HepG2 (cell line): Measurements from ENCODE around the gene ALKBH5. TPM values are rescaled to one million over a fixed set of nuclear protein-coding genes. Genes with fewer than 3 reads are reported as not detected.
A peak's percentile ranks its signal among the peaks of the same experiment; 100 is the strongest.

Experiments used
- BRF2 ChIP-seq: sonication (generic); formaldehyde crosslinking; IDR thresholded peaks from 2 replicates; pipeline ENCODE4 v1.8.1; 2022; ENCODE audit warnings: mild to moderate bottlenecking, missing genetic modification reagents
- DR1 ChIP-seq: sonication (generic); formaldehyde crosslinking; IDR thresholded peaks from 2 replicates; pipeline ENCODE4 v1.8.0; 2021; ENCODE audit warnings: mild to moderate bottlenecking, missing genetic modification reagents, inconsistent platforms
- FOXA1 ChIP-seq, 2 experiments: fragments of 450-650 bp in 1 of 2; sonication (generic) in 1 of 2; formaldehyde crosslinking in 1 of 2; IDR thresholded peaks; 2 replicates each; pipeline versions ENCODE4 v1.4.0 to v1.6.1; 2016 to 2020; ENCODE audit warnings: missing genetic modification reagents in 1 of 2
- HES4 ChIP-seq: sonication (generic); formaldehyde crosslinking; IDR thresholded peaks from 2 replicates; pipeline ENCODE4 v1.9.0; 2021; ENCODE audit warnings: mild to moderate bottlenecking, missing genetic modification reagents, borderline replicate concordance
- HMGXB4 ChIP-seq, 2 experiments: sonication (generic) in 1 of 2; formaldehyde crosslinking in 1 of 2; IDR thresholded peaks; 2 replicates each; pipeline versions ENCODE4 v1.4.0 to v1.6.1; 2018 to 2020; ENCODE audit warnings: missing genetic modification reagents in 2 of 2, borderline replicate concordance in 1 of 2, low read depth in 1 of 2, mild to moderate bottlenecking in 1 of 2, missing biosample characterization in 1 of 2
- NCOA1 ChIP-seq: sonication (generic); formaldehyde crosslinking; IDR thresholded peaks from 2 replicates; pipeline ENCODE4 v1.9.0; 2021; ENCODE audit warnings: missing genetic modification reagents
- RAD51 ChIP-seq: fragments of 450-650 bp; IDR thresholded peaks from 2 replicates; pipeline ENCODE4 v1.6.1; 2016; ENCODE audit warnings: borderline replicate concordance
- RBFOX2 ChIP-seq: fragments of 200-400 bp; formaldehyde crosslinking; IDR thresholded peaks from 2 replicates; pipeline ENCODE4 v1.6.1; 2017; ENCODE audit warnings: low read depth, mild to moderate bottlenecking, low read length
- SRF ChIP-seq: IDR thresholded peaks from 2 replicates; pipeline ENCODE4 v1.6.1; 2011; ENCODE audit warnings: mild to moderate bottlenecking, low read depth, low read length, moderate library complexity
- SRSF1 ChIP-seq: fragments of 200-400 bp; formaldehyde crosslinking; optimal IDR thresholded peaks from 2 replicates; pipeline ENCODE3; 2017; ENCODE audit warnings: mild to moderate bottlenecking, low read depth, low read length, moderate library complexity
- SRSF4 ChIP-seq: fragments of 200-400 bp; formaldehyde crosslinking; IDR thresholded peaks from one replicate; pipeline ENCODE4 v1.6.1; 2018; ENCODE audit warnings: mild to moderate bottlenecking, low read depth, low read length, moderate library complexity; ENCODE audit not compliant: poor library complexity, severe bottlenecking
- TGIF2 ChIP-seq: IDR thresholded peaks from 2 replicates; pipeline ENCODE4 v1.6.1; 2016; ENCODE audit warnings: control low read depth, missing compliant biosample characterization
- ZNF18 ChIP-seq: sonication (generic); formaldehyde crosslinking; IDR thresholded peaks from 2 replicates; pipeline ENCODE4 v1.8.0; 2022; ENCODE audit warnings: mild to moderate bottlenecking, missing genetic modification reagents; ENCODE audit not compliant: insufficient replicate concordance
- ZNF281 ChIP-seq: sonication (generic); formaldehyde crosslinking; IDR thresholded peaks from 2 replicates; pipeline ENCODE4 v1.4.0; 2020; ENCODE audit warnings: missing genetic modification reagents, borderline replicate concordance
- ZNF329 ChIP-seq: sonication (generic); formaldehyde crosslinking; IDR thresholded peaks from 2 replicates; pipeline ENCODE4 v1.9.0; 2021; ENCODE audit warnings: low read depth, mild to moderate bottlenecking, missing genetic modification reagents
- ZNF468 ChIP-seq: sonication (generic); formaldehyde crosslinking; IDR thresholded peaks from 2 replicates; pipeline ENCODE4 v1.8.0; 2022; ENCODE audit warnings: mild to moderate bottlenecking, moderate library complexity, missing genetic modification reagents
- ZNF556 ChIP-seq: sonication (generic); formaldehyde crosslinking; IDR thresholded peaks from 2 replicates; pipeline ENCODE4 v1.4.0; 2020; ENCODE audit warnings: mild to moderate bottlenecking, missing genetic modification reagents, borderline replicate concordance
- ZNF644 ChIP-seq: IDR thresholded peaks from 2 replicates; pipeline ENCODE4 v1.6.1; 2016; ENCODE audit warnings: low read depth
- ZNF710 ChIP-seq: sonication (generic); formaldehyde crosslinking; IDR thresholded peaks from 2 replicates; pipeline ENCODE4 v1.5.0; 2020; ENCODE audit warnings: mild to moderate bottlenecking, missing genetic modification reagents, borderline replicate concordance
- polyA plus RNA-seq, 8 experiments: library from polyadenylated mRNA; depleted of rRNA in 3 of 8; stranded (reverse) in 7 of 8; unstranded in 1 of 8; fragments of >200 nt; fragmentation: Illumina TruSeq in 4 of 8; extraction: Trizol in 4 of 8; gene quantifications; 2 replicates each; pipeline versions ENCODE4 v1.2.1 to v1.2.3, GENCODE V29; 2011 to 2016; ENCODE audit warnings: low read depth in 4 of 8, missing spikeins in 1 of 8, mixed read lengths in 1 of 8; ENCODE audit not compliant: insufficient read depth in 1 of 8
- total RNA-seq, 5 experiments: library from RNA; depleted of rRNA; stranded (reverse); fragments of >200 nt; fragmentation: Illumina TruSeq; extraction: Trizol; gene quantifications; 2 replicates each; pipeline ENCODE4 v1.2.3, GENCODE V29; 2016; ENCODE audit warnings: low read depth in 1 of 5

The ALKBH5 gene
- total and polyA plus RNA-seq, 2 of the 13 experiments (the other 11 are each of a cell fraction or from before 2014, with no cell fraction given): 68.9 to 76.9 TPM

- TF ChIP-seq ZNF281 (CRISPR knock-in tag): no peak; the same call in 1 of the 2 replicates
- TF ChIP-seq ZNF329 (CRISPR knock-in tag): 0 out of 2 replicates have a peak, but pooled peaks have one; percentile 37
- TF ChIP-seq SRSF1: no peak
- TF ChIP-seq HMGXB4 (CRISPR knock-in tag; IDR thresholded peaks at IDR 0.05; ENCODE audit: borderline replicate concordance in 1 of 2, low read depth in 1 of 2): no peak
- no peak for TF ChIP-seq SRF
- TF ChIP-seq DR1 (CRISPR knock-in tag): no peak
- TF ChIP-seq FOXA1 (IDR thresholded peaks at IDR 0.05): no peak
- no peak for TF ChIP-seq FOXA1 (CRISPR knock-in tag; IDR thresholded peaks at IDR 0.05)
- 0 out of 2 replicates have a peak, but pooled peaks have one; percentile 35 for TF ChIP-seq ZNF644 (CRISPR knock-in tag)
- no peak for TF ChIP-seq RAD51
- no peak for TF ChIP-seq RBFOX2
- no peak for TF ChIP-seq HES4 (CRISPR knock-in tag)
- TF ChIP-seq BRF2 (CRISPR knock-in tag): no peak
- no peak for TF ChIP-seq ZNF710 (CRISPR knock-in tag)
- TF ChIP-seq ZNF468: no peak
- TF ChIP-seq NCOA1 (CRISPR knock-in tag): no peak
- TF ChIP-seq ZNF18 (CRISPR knock-in tag): no peak
- TF ChIP-seq ZNF556 (CRISPR knock-in tag): peak; percentile 72; the same call in 1 of the 2 replicates
- no peak for TF ChIP-seq SRSF4
- TF ChIP-seq TGIF2 (CRISPR knock-in tag): no peak
Measured at GRCh38 chr17:18138065-18138749, 45.4 kb upstream of the ALKBH5 start (continued).
